Measurements from ENCODE around the gene ARPP21. TPM values are rescaled to one million over a fixed set of nuclear protein-coding genes. Genes with fewer than 3 reads are reported as not detected.

Gene ARPP21
- total and polyA plus RNA-seq, 8 donors = 0.26 to 0.31 TPM; not detected in 6

DNA sequence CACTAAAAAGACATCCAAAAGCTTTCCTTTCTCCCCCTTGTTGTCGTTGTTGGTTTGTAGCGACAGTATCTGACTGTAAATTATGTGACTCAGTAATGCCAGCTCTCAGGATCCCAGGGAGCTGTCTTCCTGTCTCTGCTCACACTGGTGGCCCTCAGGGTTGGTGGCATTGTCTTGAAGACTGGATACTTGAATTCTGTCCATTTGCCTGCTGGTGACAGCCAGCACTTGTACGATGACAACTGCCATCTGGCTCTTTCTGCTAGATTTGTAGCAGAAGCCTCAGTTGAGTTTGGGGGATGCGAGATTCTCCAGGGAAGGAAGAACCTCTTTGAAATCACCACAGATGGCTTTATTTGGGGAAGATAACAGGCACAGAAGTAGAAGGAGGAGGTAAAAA is 120.8 kb downstream of the ARPP21 start:
- intact Hi-C loops (cut with DNase I) = no loop called here
- no peak overlapping the region for H3K27ac ChIP-seq
- H3K4me1 ChIP-seq = no peaks in the 10 kb centered on the region
- H3K4me3 ChIP-seq = no peak overlapping the region
- no peaks in the 10 kb centered on the region for H3K9me3 ChIP-seq
- DNase-seq (no peak), FAIRE-seq (no peak), ATAC-seq (no peak)
- peaks cover 0 to 3% (median 0%) of the 10 kb centered on the region in 4 donors for H3K27me3 ChIP-seq
- TF ChIP-seq, protein P1, sequence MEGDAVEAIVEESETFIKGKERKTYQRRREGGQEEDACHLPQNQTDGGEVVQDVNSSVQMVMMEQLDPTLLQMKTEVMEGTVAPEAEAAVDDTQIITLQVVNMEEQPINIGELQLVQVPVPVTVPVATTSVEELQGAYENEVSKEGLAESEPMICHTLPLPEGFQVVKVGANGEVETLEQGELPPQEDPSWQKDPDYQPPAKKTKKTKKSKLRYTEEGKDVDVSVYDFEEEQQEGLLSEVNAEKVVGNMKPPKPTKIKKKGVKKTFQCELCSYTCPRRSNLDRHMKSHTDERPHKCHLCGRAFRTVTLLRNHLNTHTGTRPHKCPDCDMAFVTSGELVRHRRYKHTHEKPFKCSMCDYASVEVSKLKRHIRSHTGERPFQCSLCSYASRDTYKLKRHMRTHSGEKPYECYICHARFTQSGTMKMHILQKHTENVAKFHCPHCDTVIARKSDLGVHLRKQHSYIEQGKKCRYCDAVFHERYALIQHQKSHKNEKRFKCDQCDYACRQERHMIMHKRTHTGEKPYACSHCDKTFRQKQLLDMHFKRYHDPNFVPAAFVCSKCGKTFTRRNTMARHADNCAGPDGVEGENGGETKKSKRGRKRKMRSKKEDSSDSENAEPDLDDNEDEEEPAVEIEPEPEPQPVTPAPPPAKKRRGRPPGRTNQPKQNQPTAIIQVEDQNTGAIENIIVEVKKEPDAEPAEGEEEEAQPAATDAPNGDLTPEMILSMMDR (IDR thresholded peaks at IDR 0.05) = no peak
- no peaks in the 10 kb centered on the region for H3K36me3 ChIP-seq
- 67 to 70% methylated on average over 4 of the region's 4 CpGs for WGBS, 2 donors

GRCh38 chr3:35761311-35761710 is 122.0 kb downstream of the ARPP21 start:
- no peak for DNase-seq
- FAIRE-seq = no peak
- Histone ChIP-seq H3K27me3 (peaks cover 0 to 2% (median 0%) of the 10 kb centered on the region in 4 donors), H3K9me3 (no peaks in the 10 kb centered on the region), H3K36me3 (no peaks in the 10 kb centered on the region), H3K4me1 (no peaks in the 10 kb centered on the region), H3K4me3 (no peak overlapping the region), H3K27ac (no peak overlapping the region)
- TF ChIP-seq, protein P1 (IDR thresholded peaks at IDR 0.05) = no peak
- WGBS, 2 donors = 59 to 60% methylated on average over 1 of the region's 1 CpG
- ATAC-seq = no peak
- intact Hi-C loops (cut with DNase I) = no loop called here

DNA sequence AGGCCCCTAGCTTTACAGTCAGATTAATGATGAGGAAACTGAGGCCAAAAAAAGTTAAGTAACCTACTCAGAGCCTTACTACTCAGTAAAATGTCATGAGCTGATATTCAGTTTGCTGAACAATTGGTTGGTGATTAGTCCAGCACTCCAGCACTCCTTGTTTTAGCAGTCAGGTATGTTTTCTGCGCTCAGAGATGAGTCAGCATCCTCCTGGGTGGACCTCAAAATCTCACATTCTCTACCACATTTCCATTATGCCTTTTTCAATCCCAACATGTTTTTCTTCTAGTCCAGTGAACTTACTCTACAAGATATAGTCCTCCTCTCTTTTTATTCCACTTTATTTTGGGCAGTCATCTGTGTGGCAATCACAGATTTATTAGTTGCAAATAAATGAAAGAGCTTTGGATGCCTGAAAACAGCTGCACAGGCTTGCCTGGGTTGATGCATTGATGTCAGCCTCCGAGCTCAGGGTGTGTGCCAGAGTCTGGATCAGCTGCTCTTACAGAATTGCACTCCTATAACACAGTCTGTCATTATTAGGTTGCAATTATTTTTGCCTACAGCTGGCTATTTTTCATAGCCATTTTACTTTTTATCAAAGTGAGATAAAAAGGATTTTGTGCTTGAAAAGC is 133.2 kb downstream of the ARPP21 start:
- DNase-seq = no peak
- Histone ChIP-seq H3K27me3 (no peaks in the 10 kb centered on the region), H3K27ac (no peak overlapping the region), H3K9me3 (no peaks in the 10 kb centered on the region), H3K4me3 (no peak overlapping the region), H3K4me1 (no peaks in the 10 kb centered on the region), H3K36me3 (no peaks in the 10 kb centered on the region)
- WGBS, 2 donors = 50 to 68% methylated on average over 2 of the region's 2 CpGs
- ATAC-seq = no peak
- no peak for FAIRE-seq
- intact Hi-C loops (cut with DNase I) = no loop called here
- TF ChIP-seq, protein P1 (IDR thresholded peaks at IDR 0.05) = no peak

GRCh38 chr3:35773417-35773816 is 134.1 kb downstream of the ARPP21 start:
- TF ChIP-seq, protein P1 (IDR thresholded peaks at IDR 0.05) = no peak
- FAIRE-seq (no peak), DNase-seq (no peak), ATAC-seq (no peak)
- Histone ChIP-seq H3K4me1 (no peaks in the 10 kb centered on the region), H3K4me3 (no peak overlapping the region), H3K27me3 (no peaks in the 10 kb centered on the region), H3K36me3 (no peaks in the 10 kb centered on the region), H3K9me3 (no peaks in the 10 kb centered on the region), H3K27ac (no peak overlapping the region)
- 51 to 62% methylated on average over 1 of the region's 1 CpG for WGBS, 2 donors
- intact Hi-C loops (cut with DNase I) = no loop called here

- Histone ChIP-seq H3K27me3 (no peaks in the 10 kb centered on the region), H3K4me3 (no peak overlapping the region), H3K27ac (no peak overlapping the region), H3K4me1 (no peaks in the 10 kb centered on the region), H3K36me3 (no peaks in the 10 kb centered on the region), H3K9me3 (no peaks in the 10 kb centered on the region)
- DNase-seq (no peak), FAIRE-seq (no peak), ATAC-seq (no peak)
- WGBS, 2 donors = 36 to 49% methylated on average over 2 of the region's 2 CpGs
- TF ChIP-seq, protein P1 (IDR thresholded peaks at IDR 0.05) = no peak
- intact Hi-C loops (cut with DNase I) = no loop called here
Observed at GRCh38 chr3:35776346-35776745, 137.0 kb downstream of the ARPP21 start.
